GM19328 (cell line): ENCODE results near the gene UBE2E3.

Experiments
- ATAC-seq: cut with Tn5 transposase; IDR thresholded peaks from one replicate; pipeline ENCODE4 v1.9.1; 2021; ENCODE audit warnings: mild to moderate bottlenecking, moderate library complexity; ENCODE audit not compliant: unreplicated experiment

Gene UBE2E3

DNA sequence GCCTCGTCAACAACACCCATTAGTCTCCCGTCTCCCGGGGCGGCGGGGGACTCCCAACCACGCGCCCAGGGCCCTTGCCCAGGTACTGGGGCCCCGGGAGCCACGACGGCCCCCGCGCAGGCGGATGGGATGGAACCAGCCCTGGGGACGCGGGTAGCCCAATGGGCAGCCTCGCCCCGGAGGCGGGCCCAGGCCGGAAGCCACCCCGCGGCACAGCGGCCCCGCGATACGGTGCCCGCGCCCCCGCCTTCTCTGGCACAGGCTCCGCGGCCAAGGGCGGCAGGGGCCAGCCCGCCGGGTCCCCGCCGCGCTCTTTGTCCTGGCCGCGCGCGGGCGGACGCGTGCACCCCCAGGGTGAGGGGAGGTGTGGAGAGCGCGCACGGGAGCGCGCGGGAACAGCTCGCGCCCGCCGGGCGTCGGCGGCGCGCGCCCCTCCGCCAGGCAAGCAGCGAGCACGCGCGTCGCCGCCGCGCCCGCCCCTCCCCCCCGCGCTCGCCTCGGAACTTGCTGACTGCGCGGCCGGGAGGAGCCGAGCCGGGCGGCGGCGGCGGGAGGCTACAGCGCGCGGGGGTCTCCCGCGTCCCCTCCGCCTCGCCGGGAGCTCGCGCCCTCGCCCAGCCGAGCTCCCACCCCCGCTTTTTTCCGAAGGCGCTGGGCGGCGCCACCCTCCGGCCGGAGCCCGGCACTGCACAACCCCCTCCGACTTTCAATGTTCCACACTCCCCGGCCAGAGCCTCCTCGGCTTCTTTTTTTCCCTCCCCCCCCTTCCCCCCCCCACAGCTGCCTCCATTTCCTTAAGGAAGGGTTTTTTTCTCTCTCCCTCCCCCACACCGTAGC is at the start of gene UBE2E3:
Gene UBE2E3 (plus strand): TSS at position 500 of the 837 bp plus-strand sequence. CDS start 1,438 bp downstream, outside the sequence.
- peak; percentile 66 for ATAC-seq

GRCh38 chr2:180931841-180932240 is 48.6 kb upstream of the UBE2E3 start:
- no peak for ATAC-seq

DNA sequence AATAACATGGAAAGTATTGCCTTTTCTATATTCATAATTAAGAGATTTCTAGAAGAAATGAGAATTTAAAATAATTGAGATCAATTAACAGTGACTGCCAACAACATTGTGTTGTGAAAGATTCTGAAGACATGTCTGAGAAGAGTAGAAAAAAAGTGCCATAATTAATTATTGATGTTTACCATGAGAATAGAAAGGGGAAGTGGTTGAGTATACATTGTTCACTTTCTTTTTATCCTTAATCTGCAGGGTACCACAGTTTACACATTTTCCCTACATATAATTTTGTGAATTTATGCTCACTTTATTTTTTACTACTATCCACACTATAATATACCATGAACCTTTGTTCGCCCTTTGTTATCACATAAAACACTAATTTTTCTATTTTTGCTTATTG is 47.1 kb upstream of the UBE2E3 start:
- ATAC-seq: no peak

DNA sequence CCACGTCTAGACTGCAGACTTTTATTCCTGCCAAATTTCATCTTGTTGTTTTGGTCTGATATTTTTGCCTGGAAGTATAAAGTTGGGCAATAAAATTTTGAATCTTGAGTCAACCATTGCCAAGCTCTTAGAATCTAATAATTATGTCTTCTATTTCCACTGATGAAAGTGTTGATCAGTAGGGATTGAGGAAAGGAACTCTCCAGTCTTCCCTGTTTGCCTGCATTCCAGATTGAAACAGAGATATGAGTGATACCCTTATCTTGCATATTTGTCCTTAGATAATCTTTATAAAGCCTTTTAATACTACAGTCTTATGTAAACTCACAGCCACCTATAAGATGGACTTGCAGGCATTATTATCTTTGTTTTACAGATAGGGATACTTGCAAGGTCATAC is 45.5 kb upstream of the UBE2E3 start:
- ATAC-seq: no peak

- peak; percentile 81 for ATAC-seq
Observed at GRCh38 chr2:180937480-180937879, 42.9 kb upstream of the UBE2E3 start.

DNA sequence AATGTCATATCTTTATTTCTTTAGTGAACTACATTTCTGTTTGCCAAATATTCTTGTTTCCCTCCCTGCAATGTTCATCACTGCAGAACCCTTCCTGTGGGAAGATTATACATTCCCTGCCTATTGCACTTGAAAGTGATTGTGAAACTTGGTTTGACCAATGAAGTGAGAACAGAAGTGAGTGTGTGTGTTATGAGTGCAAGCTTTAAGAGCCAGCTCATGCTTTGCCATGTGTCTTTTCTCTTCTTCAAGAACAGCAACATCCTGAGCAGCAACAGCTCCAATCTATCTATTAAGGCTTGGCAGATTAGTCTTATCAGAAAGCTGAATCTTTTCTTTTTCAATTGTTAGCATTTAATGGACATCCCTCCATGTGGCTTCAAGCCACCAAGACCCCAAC is 42.0 kb upstream of the UBE2E3 start:
- no peak for ATAC-seq

DNA sequence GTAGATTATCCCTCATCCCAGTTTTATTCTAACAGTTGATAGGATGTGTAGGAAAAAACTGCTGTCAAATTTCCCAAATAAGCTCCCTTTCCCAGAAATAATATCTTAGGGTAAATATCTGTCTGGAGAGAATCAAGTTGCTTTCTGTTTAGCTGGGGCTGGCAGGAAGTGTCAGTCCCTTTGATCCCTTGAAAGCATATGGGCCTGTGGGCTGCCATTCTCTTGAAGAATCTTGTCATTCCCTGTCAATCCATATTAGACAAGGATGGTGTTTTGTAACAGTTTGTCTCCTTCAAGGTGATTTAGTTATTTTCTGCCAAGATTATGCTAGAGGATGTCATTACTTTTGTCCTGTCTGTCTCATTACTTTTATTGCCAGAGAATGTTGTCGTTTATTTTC is 37.1 kb upstream of the UBE2E3 start:
- no peak for ATAC-seq

GRCh38 chr2:180944372-180944771 is 36.0 kb upstream of the UBE2E3 start:
- ATAC-seq: no peak

GRCh38 chr2:180947208-180947689 is 33.2 kb upstream of the UBE2E3 start:
- ATAC-seq: no peak

- ATAC-seq: no peak
Observed at GRCh38 chr2:180949896-180950295, 30.5 kb upstream of the UBE2E3 start.

DNA sequence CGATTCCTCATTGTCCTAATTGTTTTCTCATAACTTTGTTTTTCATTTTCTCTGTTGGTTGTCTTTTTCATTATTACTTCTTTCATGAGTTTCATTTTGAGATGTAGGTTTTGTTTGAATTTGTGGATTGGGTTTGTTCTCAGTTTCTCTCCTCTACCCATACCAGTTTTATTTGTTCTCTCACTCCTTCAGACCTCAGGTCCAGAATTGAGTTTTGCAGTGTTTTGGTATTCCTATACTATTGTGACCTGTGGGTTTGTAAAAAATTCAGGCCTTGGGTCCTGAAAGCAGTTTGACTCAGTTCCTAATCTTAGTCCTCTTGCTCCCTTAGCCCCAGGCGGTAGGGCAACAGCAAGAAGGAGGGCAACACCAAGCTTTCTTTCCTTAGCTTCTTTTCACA is 28.3 kb upstream of the UBE2E3 start:
- ATAC-seq: no peak

DNA sequence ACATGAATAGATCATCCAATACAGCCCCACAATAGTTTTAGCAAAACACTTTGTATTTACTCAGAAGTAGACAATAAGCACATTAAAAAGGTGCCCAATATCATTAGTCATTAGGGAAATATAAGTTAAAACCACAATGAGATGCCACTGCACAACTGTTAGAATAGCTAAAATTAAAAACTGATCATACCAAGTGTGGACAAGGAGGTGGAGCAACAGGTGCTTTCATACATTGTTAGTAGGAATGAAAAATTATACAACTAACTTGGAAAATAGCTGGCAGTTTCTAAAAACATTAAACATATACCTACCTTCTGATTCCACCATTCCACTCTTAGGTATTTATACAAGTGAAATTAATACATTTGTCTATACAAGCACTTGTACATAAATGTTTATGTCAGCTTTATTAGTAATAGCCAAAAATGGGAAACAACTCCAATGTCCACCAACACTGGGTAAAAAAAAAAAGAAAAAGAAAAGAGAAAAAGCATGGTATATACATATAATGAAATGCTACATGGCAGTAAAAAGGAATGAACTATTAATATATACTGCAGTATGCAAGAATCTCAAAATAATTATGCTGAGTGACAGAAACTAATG is 27.6 kb upstream of the UBE2E3 start:
- ATAC-seq: no peak

DNA sequence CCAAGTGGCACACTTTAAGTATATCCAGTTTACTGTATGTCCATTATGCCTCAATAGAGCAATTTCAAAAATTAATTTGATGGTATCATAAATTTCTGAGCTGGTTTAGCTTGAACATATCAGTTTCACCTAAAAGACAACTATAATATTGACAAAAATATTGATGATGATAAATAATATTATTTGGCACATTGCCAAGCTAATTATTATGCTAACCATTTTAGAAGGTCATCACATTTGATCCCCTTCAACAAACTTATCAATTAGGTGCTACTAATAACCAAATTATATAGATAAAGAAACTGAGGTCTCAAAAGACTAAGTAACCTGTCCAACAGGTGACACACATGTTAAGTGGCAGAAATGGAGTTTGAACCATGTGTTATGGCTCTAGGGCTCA is 26.9 kb upstream of the UBE2E3 start:
- ATAC-seq: no peak

GRCh38 chr2:180955101-180955500 is 25.3 kb upstream of the UBE2E3 start:
- no peak for ATAC-seq

GRCh38 chr2:180959787-180960186 is 20.6 kb upstream of the UBE2E3 start:
- ATAC-seq: no peak

DNA sequence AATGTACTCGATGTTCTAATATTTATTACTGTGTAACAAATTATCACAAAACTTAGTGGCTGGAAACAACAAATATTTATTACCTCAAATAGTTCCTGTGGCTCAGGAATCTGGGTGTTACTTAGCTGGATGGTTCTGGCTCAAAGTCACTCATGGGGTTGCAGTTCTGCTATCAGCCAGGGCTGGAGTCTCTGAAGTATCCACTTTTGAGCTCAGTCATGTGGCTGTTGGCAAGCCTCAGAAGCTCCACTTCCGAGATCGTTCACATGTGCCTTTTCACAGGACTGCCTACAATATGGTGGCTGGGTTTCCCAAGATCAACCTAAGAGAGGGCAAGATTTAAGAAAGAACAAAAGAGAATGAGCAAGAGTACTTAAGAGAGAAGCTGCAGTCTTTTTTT is 19.4 kb upstream of the UBE2E3 start:
- ATAC-seq: no peak

- no peak for ATAC-seq
Observed at GRCh38 chr2:180962727-180963314, 17.6 kb upstream of the UBE2E3 start.

DNA sequence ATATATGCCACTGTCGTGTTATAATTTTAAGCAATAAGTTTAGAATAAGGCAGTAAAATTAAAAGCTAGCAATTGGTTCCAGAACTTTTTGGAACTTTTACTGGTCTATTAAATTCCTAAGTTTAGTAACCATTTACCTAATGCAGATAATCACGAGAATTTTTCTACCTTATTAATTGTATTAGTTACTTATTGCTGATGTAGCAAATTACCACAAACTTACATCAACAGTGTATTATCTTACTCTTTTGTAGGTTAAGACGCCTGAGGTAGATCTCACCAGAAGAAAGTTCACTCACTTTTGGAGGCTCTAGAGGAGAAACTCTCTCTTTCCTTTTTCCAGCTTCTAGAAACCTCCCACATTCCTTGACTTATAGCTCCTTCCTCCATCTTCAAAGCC is 14.0 kb upstream of the UBE2E3 start:
- ATAC-seq: no peak

GRCh38 chr2:180969124-180969523 is 11.3 kb upstream of the UBE2E3 start:
- no peak for ATAC-seq

- no peak for ATAC-seq
Observed at GRCh38 chr2:180970016-180970415, 10.4 kb upstream of the UBE2E3 start.

DNA sequence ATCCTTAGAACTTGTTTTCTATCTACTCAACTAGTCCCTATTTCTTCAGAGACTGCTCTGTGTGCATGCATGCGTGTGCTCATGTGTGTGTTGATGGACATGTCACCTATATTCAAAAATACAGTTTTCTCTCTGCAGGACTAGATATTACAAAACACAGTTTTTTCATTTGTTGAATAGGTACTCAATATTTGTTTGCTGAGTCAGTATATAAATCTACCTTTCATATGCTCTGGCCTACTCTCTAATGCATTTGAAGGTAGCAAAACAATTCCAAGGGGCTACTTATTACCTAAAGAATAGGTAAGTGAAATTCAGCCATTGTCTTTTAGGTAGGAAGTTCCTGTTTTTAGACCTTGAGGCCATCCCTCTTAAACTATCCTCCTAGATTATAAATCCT is 8.6 kb upstream of the UBE2E3 start:
- no peak for ATAC-seq

DNA sequence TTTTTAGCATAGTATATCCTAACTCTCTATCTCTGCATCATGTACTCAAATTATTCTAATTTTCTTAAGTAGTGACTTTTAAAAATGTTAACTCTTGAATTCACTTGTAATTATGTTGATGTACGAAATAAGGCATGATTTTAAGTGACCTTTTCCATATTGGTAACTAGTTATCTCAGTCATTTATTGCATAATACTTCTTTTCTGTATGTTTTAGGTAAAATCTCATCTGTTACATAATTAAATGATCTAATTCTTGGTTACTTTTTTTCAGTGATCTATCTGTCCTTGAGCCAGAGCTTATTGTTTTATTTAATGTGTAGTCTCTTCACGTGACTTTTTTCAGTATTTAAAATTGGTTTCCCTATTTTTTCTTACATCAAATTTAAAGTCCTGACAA is 4.8 kb upstream of the UBE2E3 start:
- no peak for ATAC-seq
